Activated T-helper 1 cell treated with anti-CD3 and anti-CD28 coated beads, Interleukin-12 subunit alpha, Interleukin-12 subunit beta, Interleukin-2, Interleukin-4 antibody, amounts not matched to agents 30 ng/mL and 10 ng/mL and 1 ng/mL, durations not matched to agents 14 hours and 24 hours and 36 hours (primary cell): ENCODE measurements around the gene SCTR. TPM values are rescaled to one million over a fixed set of nuclear protein-coding genes. Genes with fewer than 3 reads are reported as not detected.

ENCODE experiments used
- DNase-seq: peaks from one replicate; pipeline ENCODE4 v3.0.0; 2021; ENCODE audit warnings: low spot score
- H3K27ac Mint-ChIP-seq: one replicate; pipeline ENCODE4 v1.8.0; 2021; ENCODE audit warnings: mild to moderate bottlenecking, mixed read lengths
- H3K27me3 Mint-ChIP-seq: one replicate; pipeline ENCODE4 v1.8.0; 2022; ENCODE audit warnings: mild to moderate bottlenecking, moderate library complexity, mixed read lengths; ENCODE audit not compliant: insufficient read depth
- H3K36me3 Mint-ChIP-seq: one replicate; pipeline ENCODE4 v1.8.0; 2021; ENCODE audit warnings: low read depth, mixed read lengths
- H3K4me1 Mint-ChIP-seq: one replicate; pipeline ENCODE4 v1.8.0; 2021; ENCODE audit warnings: low read depth, mixed read lengths
- H3K4me3 Mint-ChIP-seq: one replicate; pipeline ENCODE4 v1.8.0; 2021; ENCODE audit warnings: mild to moderate bottlenecking, moderate library complexity, mixed read lengths
- H3K9me3 Mint-ChIP-seq: one replicate; pipeline ENCODE4 v1.8.0; 2021; ENCODE audit warnings: mixed read lengths
- intact Hi-C: fragments of 100-400 bp; cut with micrococcal nuclease; formaldehyde crosslinking; loops from one replicate; pipeline ENCODE4 v1.15.1; 2024
- total RNA-seq: library from RNA; stranded (reverse); gene quantifications from 2 replicates; pipeline ENCODE4 v1.2.3, GENCODE V29; 2022

Gene SCTR
- total RNA-seq, result not detected in 2 replicates

GRCh38 chr2:119523952-119524694 is at the start of gene SCTR:
Gene SCTR, minus strand, starts transcription at chr2:119524483. Its CDS starts 257 bp downstream, at chr2:119524226.
- Mint-ChIP-seq H3K4me3 (no peak within 1 kb of the TSS), H3K36me3 (no peaks in the 10 kb centered on the region), H3K4me1 (no peaks in the 10 kb centered on the region), H3K9me3 (no peaks in the 10 kb centered on the region), H3K27ac (no peak within 1 kb of the TSS), H3K27me3 (peaks cover 28% of the 10 kb centered on the region)
- no peak for DNase-seq
- intact Hi-C loops, result no loop called here

- Mint-ChIP-seq H3K27ac (no peak overlapping the region), H3K27me3 (peaks cover 4% of the 10 kb centered on the region), H3K9me3 (no peaks in the 10 kb centered on the region), H3K4me1 (no peaks in the 10 kb centered on the region), H3K4me3 (no peak overlapping the region), H3K36me3 (no peaks in the 10 kb centered on the region)
- DNase-seq, result no peak
- intact Hi-C loops, result no loop called here
These were observed 43.0 kb upstream of the SCTR start for GRCh38 chr2:119567292-119567691.

GRCh38 chr2:119565481-119565880 is 41.2 kb upstream of the SCTR start:
- H3K36me3 Mint-ChIP-seq, result no peaks in the 10 kb centered on the region
- intact Hi-C loops, result no loop called here
- no peak overlapping the region for H3K27ac Mint-ChIP-seq
- no peak for DNase-seq
- H3K4me3 Mint-ChIP-seq, result no peak overlapping the region
- H3K4me1 Mint-ChIP-seq, result no peaks in the 10 kb centered on the region
- H3K9me3 Mint-ChIP-seq, result no peaks in the 10 kb centered on the region
- peaks cover 4% of the 10 kb centered on the region for H3K27me3 Mint-ChIP-seq

- no peaks in the 10 kb centered on the region for H3K9me3 Mint-ChIP-seq
- no peak overlapping the region for H3K4me3 Mint-ChIP-seq
- no peak for DNase-seq
- no peaks in the 10 kb centered on the region for H3K4me1 Mint-ChIP-seq
- intact Hi-C loops, result no loop called here
- H3K27me3 Mint-ChIP-seq, result peaks cover 5% of the 10 kb centered on the region
- no peaks in the 10 kb centered on the region for H3K36me3 Mint-ChIP-seq
- no peak overlapping the region for H3K27ac Mint-ChIP-seq
These were observed 29.5 kb upstream of the SCTR start for GRCh38 chr2:119553687-119554344.

GRCh38 chr2:119552902-119553301 is 28.6 kb upstream of the SCTR start:
- no peak for DNase-seq
- no peak overlapping the region for H3K4me3 Mint-ChIP-seq
- intact Hi-C loops, result no loop called here

GRCh38 chr2:119550856-119551255 is 26.6 kb upstream of the SCTR start:
- Mint-ChIP-seq H3K27me3 (peaks cover 8% of the 10 kb centered on the region), H3K9me3 (no peaks in the 10 kb centered on the region), H3K36me3 (no peaks in the 10 kb centered on the region), H3K27ac (no peak overlapping the region), H3K4me1 (no peaks in the 10 kb centered on the region), H3K4me3 (no peak overlapping the region)
- DNase-seq, result no peak
- intact Hi-C loops, result no loop called here

More at GRCh38 chr2:119552902-119553301, 28.6 kb upstream of the SCTR start:
- H3K27me3 Mint-ChIP-seq, result peaks cover 5% of the 10 kb centered on the region
- no peaks in the 10 kb centered on the region for H3K36me3 Mint-ChIP-seq
- H3K4me1 Mint-ChIP-seq, result no peaks in the 10 kb centered on the region
- no peaks in the 10 kb centered on the region for H3K9me3 Mint-ChIP-seq
- H3K27ac Mint-ChIP-seq, result no peak overlapping the region

- intact Hi-C loops, result no loop called here
- Mint-ChIP-seq H3K36me3 (no peaks in the 10 kb centered on the region), H3K4me1 (no peaks in the 10 kb centered on the region), H3K27ac (no peak overlapping the region), H3K9me3 (no peaks in the 10 kb centered on the region), H3K4me3 (no peak overlapping the region), H3K27me3 (peaks cover 10% of the 10 kb centered on the region)
- DNase-seq, result no peak
These were observed 26.1 kb upstream of the SCTR start for GRCh38 chr2:119550346-119550745.

- no peaks in the 10 kb centered on the region for H3K36me3 Mint-ChIP-seq
- no peak overlapping the region for H3K4me3 Mint-ChIP-seq
- H3K27ac Mint-ChIP-seq, result no peak overlapping the region
- peaks cover 15% of the 10 kb centered on the region for H3K27me3 Mint-ChIP-seq
- H3K4me1 Mint-ChIP-seq, result no peaks in the 10 kb centered on the region
- no peak for DNase-seq
- intact Hi-C loops, result no loop called here
- no peaks in the 10 kb centered on the region for H3K9me3 Mint-ChIP-seq
These were observed 25.0 kb upstream of the SCTR start for GRCh38 chr2:119549241-119549640.

GRCh38 chr2:119548516-119549120 is 24.3 kb upstream of the SCTR start:
- DNase-seq, result no peak
- H3K27me3 Mint-ChIP-seq, result peaks cover 21% of the 10 kb centered on the region
- no peak overlapping the region for H3K27ac Mint-ChIP-seq
- H3K36me3 Mint-ChIP-seq, result no peaks in the 10 kb centered on the region
- H3K9me3 Mint-ChIP-seq, result no peaks in the 10 kb centered on the region
- no peak overlapping the region for H3K4me3 Mint-ChIP-seq
- intact Hi-C loops, result no loop called here
- no peaks in the 10 kb centered on the region for H3K4me1 Mint-ChIP-seq

GRCh38 chr2:119546447-119546767 is 22.1 kb upstream of the SCTR start:
- H3K4me3 Mint-ChIP-seq, result no peak overlapping the region
- no peaks in the 10 kb centered on the region for H3K36me3 Mint-ChIP-seq
- H3K27ac Mint-ChIP-seq, result no peak overlapping the region
- intact Hi-C loops, result no loop called here
- peaks cover 35% of the 10 kb centered on the region for H3K27me3 Mint-ChIP-seq
- H3K9me3 Mint-ChIP-seq, result no peaks in the 10 kb centered on the region
- no peak for DNase-seq
- H3K4me1 Mint-ChIP-seq, result no peaks in the 10 kb centered on the region

GRCh38 chr2:119545754-119546446 is 21.6 kb upstream of the SCTR start:
- Mint-ChIP-seq H3K36me3 (no peaks in the 10 kb centered on the region), H3K27ac (no peak overlapping the region), H3K27me3 (peaks cover 35% of the 10 kb centered on the region), H3K9me3 (no peaks in the 10 kb centered on the region), H3K4me3 (no peak overlapping the region), H3K4me1 (no peaks in the 10 kb centered on the region)
- intact Hi-C loops, result no loop called here
- no peak for DNase-seq

GRCh38 chr2:119544939-119545475 is 20.7 kb upstream of the SCTR start:
- no peak for DNase-seq
- H3K9me3 Mint-ChIP-seq, result no peaks in the 10 kb centered on the region
- H3K27ac Mint-ChIP-seq, result no peak overlapping the region
- no peaks in the 10 kb centered on the region for H3K36me3 Mint-ChIP-seq
- H3K4me3 Mint-ChIP-seq, result peak overlapping the region; percentile 49
- intact Hi-C loops, result no loop called here
- peaks cover 34% of the 10 kb centered on the region for H3K27me3 Mint-ChIP-seq
- H3K4me1 Mint-ChIP-seq, result no peaks in the 10 kb centered on the region
